GM18907 (cell line): ENCODE measurements around the gene MYO3A.
"Not testable (repeated sequence)": the region's sequence is repeated elsewhere in the genome, so short reads cannot be mapped to it uniquely, and the experiment has no call there.

Experiments
- ATAC-seq: cut with Tn5 transposase; IDR thresholded peaks from one replicate; pipeline ENCODE4 v1.9.1; 2021; ENCODE audit warnings: mild to moderate bottlenecking, moderate library complexity; ENCODE audit not compliant: unreplicated experiment

MYO3A gene

GRCh38 chr10:25972631-25973030 is 38.6 kb downstream of the MYO3A start:
- ATAC-seq = no peak

GRCh38 chr10:25974897-25975459 is 40.9 kb downstream of the MYO3A start:
- no peak for ATAC-seq

- no peak for ATAC-seq
Observed at GRCh38 chr10:25978771-25979170, 44.7 kb downstream of the MYO3A start.

- no peak for ATAC-seq
Observed at GRCh38 chr10:25982107-25982506, 48.1 kb downstream of the MYO3A start.

GRCh38 chr10:25988583-25988982 is 54.6 kb downstream of the MYO3A start:
- ATAC-seq = no peak

GRCh38 chr10:25989951-25990350 is 55.9 kb downstream of the MYO3A start:
- ATAC-seq = no peak

GRCh38 chr10:25999295-25999981 is 65.4 kb downstream of the MYO3A start:
- no peak for ATAC-seq

- no peak for ATAC-seq
Observed at GRCh38 chr10:26000971-26001370, 66.9 kb downstream of the MYO3A start.

- ATAC-seq = not testable (repeated sequence)
Observed at GRCh38 chr10:26002466-26002865, 68.4 kb downstream of the MYO3A start.

- ATAC-seq = no peak
Observed at GRCh38 chr10:26015092-26015491, 81.1 kb downstream of the MYO3A start.

- ATAC-seq = no peak
Observed at GRCh38 chr10:26022831-26023230, 88.8 kb downstream of the MYO3A start.

GRCh38 chr10:26024303-26024702 is 90.3 kb downstream of the MYO3A start:
- ATAC-seq = no peak

GRCh38 chr10:26025523-26025922 is 91.5 kb downstream of the MYO3A start:
- no peak for ATAC-seq

GRCh38 chr10:26029858-26030257 is 95.8 kb downstream of the MYO3A start:
- no peak for ATAC-seq

- no peak for ATAC-seq
Observed at GRCh38 chr10:26031300-26031699, 97.3 kb downstream of the MYO3A start.

- ATAC-seq = no peak
Observed at GRCh38 chr10:26043469-26043868, 109.4 kb downstream of the MYO3A start.

- no peak for ATAC-seq
Observed at GRCh38 chr10:26044141-26044749, 110.2 kb downstream of the MYO3A start.

- no peak for ATAC-seq
Observed at GRCh38 chr10:26046073-26046700, 112.2 kb downstream of the MYO3A start.

GRCh38 chr10:26048756-26049155 is 114.7 kb downstream of the MYO3A start:
- no peak for ATAC-seq

- ATAC-seq = no peak
Observed at GRCh38 chr10:26052326-26052725, 118.3 kb downstream of the MYO3A start.

GRCh38 chr10:26057466-26057865 is 123.4 kb downstream of the MYO3A start:
- no peak for ATAC-seq

GRCh38 chr10:26064106-26064505 is 130.1 kb downstream of the MYO3A start:
- ATAC-seq = no peak
